Measurements from ENCODE around the gene LRRC53. TPM values are rescaled to one million over a fixed set of nuclear protein-coding genes. Genes with fewer than 3 reads are reported as not detected.

The LRRC53 gene
- total and polyA plus RNA-seq, 2 experiments from 2014 or later, result not detected

DNA sequence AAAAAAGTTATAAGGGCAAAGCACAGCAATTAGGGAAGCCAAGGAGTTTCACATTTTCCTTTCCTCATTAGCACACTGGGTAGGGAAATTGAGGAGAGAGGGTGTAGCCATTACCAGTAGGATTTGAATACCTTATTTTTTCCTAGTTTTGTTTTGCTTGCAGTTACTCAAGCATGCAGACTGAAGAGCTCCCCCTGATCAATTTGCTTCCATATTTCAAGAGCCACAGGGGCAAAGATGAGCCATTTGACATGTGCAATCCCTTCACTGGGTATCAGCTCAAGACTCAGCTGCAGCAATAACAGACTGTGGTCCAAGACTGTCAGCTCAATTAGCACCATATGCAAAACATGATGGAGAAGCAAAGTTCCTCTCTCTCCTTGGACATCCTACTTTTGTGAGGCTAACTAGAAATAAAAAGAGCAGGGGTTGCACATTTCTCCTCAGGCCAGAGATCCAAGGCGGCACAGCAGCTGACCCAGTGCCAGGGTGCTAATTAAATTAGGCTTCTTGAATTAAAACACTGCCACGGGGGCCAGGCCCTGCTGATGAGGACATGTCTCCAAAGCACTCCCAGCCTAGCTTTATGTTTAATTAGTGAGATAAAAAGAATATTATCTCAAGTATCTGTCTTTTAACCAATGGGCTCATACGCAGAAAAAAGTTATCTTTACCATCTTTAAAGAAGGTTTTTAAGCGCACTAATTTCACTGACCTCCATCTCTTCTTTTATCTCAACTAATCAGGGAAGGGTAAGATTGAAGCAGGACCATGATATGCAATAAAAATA lies 36.7 kb upstream of the LRRC53 start:
- DNase-seq (ENCODE audit: low spot score), result no peak
- no peak overlapping the region for H2AFZ ChIP-seq
- TF ChIP-seq EZH2 (IDR thresholded peaks at IDR 0.05; ENCODE audit: borderline replicate concordance) (no peak), EZH2phosphoT487 (IDR thresholded peaks at IDR 0.05; ENCODE audit: low read depth, severe bottlenecking, unreplicated experiment) (no peak)
- TF ChIP-seq, protein P1, sequence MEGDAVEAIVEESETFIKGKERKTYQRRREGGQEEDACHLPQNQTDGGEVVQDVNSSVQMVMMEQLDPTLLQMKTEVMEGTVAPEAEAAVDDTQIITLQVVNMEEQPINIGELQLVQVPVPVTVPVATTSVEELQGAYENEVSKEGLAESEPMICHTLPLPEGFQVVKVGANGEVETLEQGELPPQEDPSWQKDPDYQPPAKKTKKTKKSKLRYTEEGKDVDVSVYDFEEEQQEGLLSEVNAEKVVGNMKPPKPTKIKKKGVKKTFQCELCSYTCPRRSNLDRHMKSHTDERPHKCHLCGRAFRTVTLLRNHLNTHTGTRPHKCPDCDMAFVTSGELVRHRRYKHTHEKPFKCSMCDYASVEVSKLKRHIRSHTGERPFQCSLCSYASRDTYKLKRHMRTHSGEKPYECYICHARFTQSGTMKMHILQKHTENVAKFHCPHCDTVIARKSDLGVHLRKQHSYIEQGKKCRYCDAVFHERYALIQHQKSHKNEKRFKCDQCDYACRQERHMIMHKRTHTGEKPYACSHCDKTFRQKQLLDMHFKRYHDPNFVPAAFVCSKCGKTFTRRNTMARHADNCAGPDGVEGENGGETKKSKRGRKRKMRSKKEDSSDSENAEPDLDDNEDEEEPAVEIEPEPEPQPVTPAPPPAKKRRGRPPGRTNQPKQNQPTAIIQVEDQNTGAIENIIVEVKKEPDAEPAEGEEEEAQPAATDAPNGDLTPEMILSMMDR (IDR thresholded peaks at IDR 0.05; ENCODE audit: poor library complexity), result no peak
- no peak overlapping the region for H3K27ac ChIP-seq
- no peaks in the 10 kb centered on the region for H3K9me2 ChIP-seq (replicated peaks; ENCODE audit: insufficient read depth)
- H4K20me1 ChIP-seq (ENCODE audit: insufficient read depth, poor library complexity, severe bottlenecking), result no peaks in the 10 kb centered on the region
- no peaks in the 10 kb centered on the region for H3K79me2 ChIP-seq
- H3K4me3 ChIP-seq, result no peak overlapping the region
- H3K4me1 ChIP-seq (ENCODE audit: insufficient read depth), result no peaks in the 10 kb centered on the region
- H3K9me3 ChIP-seq (ENCODE audit: low read depth), result no peaks in the 10 kb centered on the region
- no peaks in the 10 kb centered on the region for H3K27me3 ChIP-seq
- WGBS (ENCODE audit: low lambda C conversion rate, missing lambda C conversion rate), result 75% methylated on average over 4 of the region's 4 CpGs
- no peaks in the 10 kb centered on the region for H3K36me3 ChIP-seq (replicated peaks; ENCODE audit: insufficient read depth, low read depth)
- no peak overlapping the region for H3K4me2 ChIP-seq

DNA sequence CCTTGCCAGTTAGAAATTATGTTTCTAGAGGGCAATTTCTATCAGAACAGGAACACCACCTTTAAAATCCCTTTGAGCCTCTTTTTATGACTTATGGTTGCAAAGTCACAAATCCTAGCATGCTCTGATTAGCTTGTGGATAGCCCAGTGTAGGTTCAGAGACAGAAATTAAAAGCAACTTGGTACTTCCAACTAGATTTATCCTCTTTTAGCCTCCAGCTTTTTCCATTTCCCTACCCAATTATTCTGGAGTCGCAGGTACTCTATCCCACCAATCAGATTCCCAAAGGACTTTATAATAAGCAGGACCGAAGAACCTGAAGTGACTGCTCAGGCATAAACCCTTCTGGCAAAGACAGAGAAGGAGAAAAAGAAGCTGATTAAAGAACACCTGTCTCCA lies 33.4 kb upstream of the LRRC53 start:
- DNase-seq (ENCODE audit: low spot score), result no peak
- Histone ChIP-seq H2AFZ (no peak overlapping the region), H3K9me2 (replicated peaks; ENCODE audit: insufficient read depth) (no peaks in the 10 kb centered on the region), H3K4me3 (no peak overlapping the region), H4K20me1 (ENCODE audit: insufficient read depth, poor library complexity, severe bottlenecking) (no peaks in the 10 kb centered on the region), H3K27me3 (no peaks in the 10 kb centered on the region), H3K4me1 (ENCODE audit: insufficient read depth) (no peaks in the 10 kb centered on the region), H3K36me3 (replicated peaks; ENCODE audit: insufficient read depth, low read depth) (no peaks in the 10 kb centered on the region), H3K4me2 (no peak overlapping the region), H3K79me2 (no peaks in the 10 kb centered on the region), H3K9me3 (ENCODE audit: low read depth) (no peaks in the 10 kb centered on the region), H3K27ac (no peak overlapping the region)
- WGBS (ENCODE audit: low lambda C conversion rate, missing lambda C conversion rate), result 86% methylated on average over 2 of the region's 2 CpGs
- TF ChIP-seq EZH2 (IDR thresholded peaks at IDR 0.05; ENCODE audit: borderline replicate concordance) (no peak), EZH2phosphoT487 (IDR thresholded peaks at IDR 0.05; ENCODE audit: low read depth, severe bottlenecking, unreplicated experiment) (no peak)
- TF ChIP-seq, protein P1 (IDR thresholded peaks at IDR 0.05; ENCODE audit: poor library complexity), result no peak

DNA sequence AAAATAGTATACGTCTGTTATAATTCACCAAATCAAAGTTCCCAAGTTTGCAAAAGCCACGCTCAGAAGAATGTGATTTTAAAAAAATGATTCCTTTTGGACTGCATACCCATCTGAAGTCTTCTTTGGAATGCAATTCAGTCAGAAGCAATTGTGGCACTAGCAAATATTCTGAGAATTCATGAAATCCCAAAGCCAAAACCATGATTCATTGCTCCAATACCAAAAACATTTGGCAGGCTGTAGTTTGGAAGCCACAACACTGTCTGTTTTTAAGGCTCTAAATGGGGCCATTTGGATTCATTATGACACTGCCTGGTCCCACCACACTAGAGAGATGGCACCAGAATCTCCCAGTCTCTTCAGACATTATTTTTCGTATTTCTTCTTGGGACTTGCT lies 21.8 kb upstream of the LRRC53 start:
- WGBS (ENCODE audit: low lambda C conversion rate, missing lambda C conversion rate), result 92% methylated on average over 3 of the region's 3 CpGs
- Histone ChIP-seq H3K79me2 (no peaks in the 10 kb centered on the region), H3K9me3 (ENCODE audit: low read depth) (no peaks in the 10 kb centered on the region), H3K4me1 (ENCODE audit: insufficient read depth) (no peaks in the 10 kb centered on the region), H4K20me1 (ENCODE audit: insufficient read depth, poor library complexity, severe bottlenecking) (no peaks in the 10 kb centered on the region), H2AFZ (no peak overlapping the region), H3K4me3 (no peak overlapping the region), H3K27ac (no peak overlapping the region), H3K9me2 (replicated peaks; ENCODE audit: insufficient read depth) (no peaks in the 10 kb centered on the region), H3K4me2 (no peak overlapping the region), H3K36me3 (replicated peaks; ENCODE audit: insufficient read depth, low read depth) (no peaks in the 10 kb centered on the region), H3K27me3 (no peaks in the 10 kb centered on the region)
- no peak for DNase-seq (ENCODE audit: low spot score)
- TF ChIP-seq, protein P1 (IDR thresholded peaks at IDR 0.05; ENCODE audit: poor library complexity), result no peak
- TF ChIP-seq EZH2phosphoT487 (IDR thresholded peaks at IDR 0.05; ENCODE audit: low read depth, severe bottlenecking, unreplicated experiment), result no peak
- no peak for TF ChIP-seq EZH2 (IDR thresholded peaks at IDR 0.05; ENCODE audit: borderline replicate concordance)

Measured in hepatocyte (in vitro differentiated cells).